ENCODE results near the gene CSTF1.

Gene CSTF1

DNA sequence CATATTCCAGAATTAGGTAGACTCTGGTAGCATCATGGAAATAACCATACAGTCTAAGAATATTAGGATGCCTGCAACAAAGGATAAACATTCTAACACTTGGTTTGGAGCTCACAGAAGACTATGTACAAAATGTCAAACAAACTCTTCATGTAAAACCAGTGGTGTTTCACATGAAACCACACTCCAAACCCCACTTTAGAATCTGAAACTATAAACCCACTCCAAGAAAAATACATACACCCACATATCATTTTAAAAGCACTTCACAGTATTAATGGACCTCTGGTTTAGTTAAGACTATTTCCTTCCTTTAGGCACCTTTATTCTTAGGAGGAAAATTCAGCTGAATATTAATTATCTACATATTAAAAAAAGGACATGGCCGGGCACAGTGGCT, 10.9 kb upstream of the CSTF1 start:
- no peak for TF ChIP-seq BACH2 (CRISPR knock-in tag; IDR thresholded peaks at IDR 0.05; ENCODE audit: borderline replicate concordance)
- TF ChIP-seq TOX (CRISPR knock-in tag; IDR thresholded peaks at IDR 0.05; ENCODE audit: borderline replicate concordance), result no peak
- TF ChIP-seq ZNF565 (CRISPR knock-in tag; conservative IDR thresholded peaks at IDR 0.05; ENCODE audit: low read depth), result no peak
- TF ChIP-seq, protein P1, sequence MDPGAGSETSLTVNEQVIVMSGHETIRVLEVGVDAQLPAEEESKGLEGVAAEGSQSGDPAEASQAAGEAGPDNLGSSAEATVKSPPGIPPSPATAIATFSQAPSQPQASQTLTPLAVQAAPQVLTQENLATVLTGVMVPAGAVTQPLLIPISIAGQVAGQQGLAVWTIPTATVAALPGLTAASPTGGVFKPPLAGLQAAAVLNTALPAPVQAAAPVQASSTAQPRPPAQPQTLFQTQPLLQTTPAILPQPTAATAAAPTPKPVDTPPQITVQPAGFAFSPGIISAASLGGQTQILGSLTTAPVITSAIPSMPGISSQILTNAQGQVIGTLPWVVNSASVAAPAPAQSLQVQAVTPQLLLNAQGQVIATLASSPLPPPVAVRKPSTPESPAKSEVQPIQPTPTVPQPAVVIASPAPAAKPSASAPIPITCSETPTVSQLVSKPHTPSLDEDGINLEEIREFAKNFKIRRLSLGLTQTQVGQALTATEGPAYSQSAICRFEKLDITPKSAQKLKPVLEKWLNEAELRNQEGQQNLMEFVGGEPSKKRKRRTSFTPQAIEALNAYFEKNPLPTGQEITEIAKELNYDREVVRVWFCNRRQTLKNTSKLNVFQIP (CRISPR knock-in tag; IDR thresholded peaks at IDR 0.05; ENCODE audit: borderline replicate concordance, low read depth), result no peak
- TF ChIP-seq, protein P2, sequence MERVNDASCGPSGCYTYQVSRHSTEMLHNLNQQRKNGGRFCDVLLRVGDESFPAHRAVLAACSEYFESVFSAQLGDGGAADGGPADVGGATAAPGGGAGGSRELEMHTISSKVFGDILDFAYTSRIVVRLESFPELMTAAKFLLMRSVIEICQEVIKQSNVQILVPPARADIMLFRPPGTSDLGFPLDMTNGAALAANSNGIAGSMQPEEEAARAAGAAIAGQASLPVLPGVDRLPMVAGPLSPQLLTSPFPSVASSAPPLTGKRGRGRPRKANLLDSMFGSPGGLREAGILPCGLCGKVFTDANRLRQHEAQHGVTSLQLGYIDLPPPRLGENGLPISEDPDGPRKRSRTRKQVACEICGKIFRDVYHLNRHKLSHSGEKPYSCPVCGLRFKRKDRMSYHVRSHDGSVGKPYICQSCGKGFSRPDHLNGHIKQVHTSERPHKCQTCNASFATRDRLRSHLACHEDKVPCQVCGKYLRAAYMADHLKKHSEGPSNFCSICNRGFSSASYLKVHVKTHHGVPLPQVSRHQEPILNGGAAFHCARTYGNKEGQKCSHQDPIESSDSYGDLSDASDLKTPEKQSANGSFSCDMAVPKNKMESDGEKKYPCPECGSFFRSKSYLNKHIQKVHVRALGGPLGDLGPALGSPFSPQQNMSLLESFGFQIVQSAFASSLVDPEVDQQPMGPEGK (CRISPR knock-in tag; IDR thresholded peaks at IDR 0.05; ENCODE audit: borderline replicate concordance), result no peak
- TF ChIP-seq PPARA (CRISPR knock-in tag; IDR thresholded peaks at IDR 0.05; ENCODE audit: borderline replicate concordance), result no peak
- TF ChIP-seq ESRRG (CRISPR knock-in tag; IDR thresholded peaks at IDR 0.05), result no peak
- no peak for TF ChIP-seq SNAI2 (CRISPR knock-in tag; IDR thresholded peaks at IDR 0.05)
- TF ChIP-seq RARB (CRISPR knock-in tag; IDR thresholded peaks at IDR 0.05), result no peak
- no peak for TF ChIP-seq ARNTL (CRISPR knock-in tag; IDR thresholded peaks at IDR 0.05; ENCODE audit: borderline replicate concordance, low read depth)
- no peak for TF ChIP-seq ZFP30 (CRISPR knock-in tag; IDR thresholded peaks at IDR 0.05)
- TF ChIP-seq CSDC2 (CRISPR knock-in tag; IDR thresholded peaks at IDR 0.05), result no peak
- no peak for TF ChIP-seq OSR1 (CRISPR knock-in tag; IDR thresholded peaks at IDR 0.05)
- no peak for TF ChIP-seq CSRNP3 (CRISPR knock-in tag; IDR thresholded peaks at IDR 0.05)
- TF ChIP-seq ZC3H10 (CRISPR knock-in tag; IDR thresholded peaks at IDR 0.05), result no peak
- TF ChIP-seq ISL1 (CRISPR knock-in tag; IDR thresholded peaks at IDR 0.05), result no peak
- TF ChIP-seq TSHZ2 (CRISPR knock-in tag; IDR thresholded peaks at IDR 0.05), result no peak
- TF ChIP-seq ZFP3 (CRISPR knock-in tag; IDR thresholded peaks at IDR 0.05), result no peak
- TF ChIP-seq ZNF70 (CRISPR knock-in tag; IDR thresholded peaks at IDR 0.05), result no peak
- TF ChIP-seq TCF4 (CRISPR knock-in tag; IDR thresholded peaks at IDR 0.05; ENCODE audit: borderline replicate concordance), result no peak
- no peak for ATAC-seq

DNA sequence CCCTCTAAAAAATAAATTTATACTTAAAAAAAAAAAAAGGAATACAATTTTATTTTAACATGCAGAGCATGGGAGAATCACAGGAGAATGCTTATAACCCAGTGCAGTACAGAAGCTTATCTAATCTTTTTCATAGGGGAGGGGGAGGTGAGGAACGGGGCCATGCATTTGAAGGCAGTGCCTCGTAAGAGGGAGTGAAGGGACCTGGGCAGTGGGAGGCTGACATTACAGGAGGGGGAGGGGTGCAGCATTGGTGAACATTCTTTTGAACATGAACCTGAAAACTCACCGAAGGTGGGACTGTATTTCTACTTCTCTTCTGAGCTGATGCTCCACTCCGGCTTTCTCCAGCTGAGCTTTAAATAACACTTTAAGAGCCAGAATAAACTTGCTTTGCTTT, 9.7 kb upstream of the CSTF1 start:
- TF ChIP-seq ZFP3 (CRISPR knock-in tag; IDR thresholded peaks at IDR 0.05) (no peak), ARNTL (CRISPR knock-in tag; IDR thresholded peaks at IDR 0.05; ENCODE audit: borderline replicate concordance, low read depth) (no peak)
- no peak for ATAC-seq

GRCh38 chr20:56383334-56383733, 9.1 kb upstream of the CSTF1 start:
- ATAC-seq, result no peak
- no peak for TF ChIP-seq PPARA (CRISPR knock-in tag; IDR thresholded peaks at IDR 0.05; ENCODE audit: borderline replicate concordance)
- TF ChIP-seq ZNF70 (CRISPR knock-in tag; IDR thresholded peaks at IDR 0.05), result no peak
- TF ChIP-seq CREB5 (CRISPR knock-in tag; IDR thresholded peaks at IDR 0.05; ENCODE audit: low read depth), result no peak
- TF ChIP-seq OSR1 (CRISPR knock-in tag; IDR thresholded peaks at IDR 0.05), result no peak
- TF ChIP-seq, protein P2 (CRISPR knock-in tag; IDR thresholded peaks at IDR 0.05; ENCODE audit: borderline replicate concordance), result no peak
- TF ChIP-seq ISL1 (CRISPR knock-in tag; IDR thresholded peaks at IDR 0.05), result no peak
- TF ChIP-seq, protein P1 (CRISPR knock-in tag; IDR thresholded peaks at IDR 0.05; ENCODE audit: borderline replicate concordance, low read depth), result no peak
- TF ChIP-seq CSDC2 (CRISPR knock-in tag; IDR thresholded peaks at IDR 0.05), result no peak
- no peak for TF ChIP-seq ZNF565 (CRISPR knock-in tag; conservative IDR thresholded peaks at IDR 0.05; ENCODE audit: low read depth)
- TF ChIP-seq TCF4 (CRISPR knock-in tag; IDR thresholded peaks at IDR 0.05; ENCODE audit: borderline replicate concordance), result no peak
- no peak for TF ChIP-seq TOX (CRISPR knock-in tag; IDR thresholded peaks at IDR 0.05; ENCODE audit: borderline replicate concordance)
- TF ChIP-seq ZFP3 (CRISPR knock-in tag; IDR thresholded peaks at IDR 0.05), result no peak
- no peak for TF ChIP-seq GLIS3 (CRISPR knock-in tag; IDR thresholded peaks at IDR 0.05)
- no peak for TF ChIP-seq BACH2 (CRISPR knock-in tag; IDR thresholded peaks at IDR 0.05; ENCODE audit: borderline replicate concordance)
